A172 (cell line): ENCODE measurements around the gene KCTD1. TPM values are rescaled to one million over a fixed set of nuclear protein-coding genes. Genes with fewer than 3 reads are reported as not detected.

Source experiments
- DNase-seq: peaks from one replicate; pipeline ENCODE4 v3.0.0-alpha.2; 2015; ENCODE audit warnings: low spot score
- total RNA-seq: library from RNA; depleted of rRNA; stranded (reverse); fragments of >200 nt; shearing (Covaris generic); gene quantifications from 2 replicates; pipeline ENCODE4 v1.2.3, GENCODE V29; 2014

Gene KCTD1
- total RNA-seq, 1 experiment from 2014 or later, result 12.3 TPM

DNA sequence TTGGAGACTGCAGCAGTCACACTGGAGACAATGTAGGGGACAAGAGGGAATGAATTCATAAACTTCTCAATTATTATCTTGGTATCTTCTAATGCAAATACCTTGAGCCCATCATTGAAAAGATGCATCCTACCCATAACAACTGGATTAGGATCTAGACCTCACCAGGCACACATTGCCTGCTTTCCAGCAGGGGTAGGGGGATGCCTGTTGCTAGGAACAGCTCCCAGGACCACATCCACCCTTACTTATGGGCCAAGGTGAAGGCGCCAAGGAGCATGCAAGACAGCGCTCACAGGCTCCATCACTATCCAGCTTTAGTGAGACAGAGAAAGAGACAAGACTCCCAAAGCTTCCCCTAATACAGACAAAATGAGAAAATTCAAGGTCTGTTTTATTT is 24.4 kb downstream of the KCTD1 start:
- no peak for DNase-seq

DNA sequence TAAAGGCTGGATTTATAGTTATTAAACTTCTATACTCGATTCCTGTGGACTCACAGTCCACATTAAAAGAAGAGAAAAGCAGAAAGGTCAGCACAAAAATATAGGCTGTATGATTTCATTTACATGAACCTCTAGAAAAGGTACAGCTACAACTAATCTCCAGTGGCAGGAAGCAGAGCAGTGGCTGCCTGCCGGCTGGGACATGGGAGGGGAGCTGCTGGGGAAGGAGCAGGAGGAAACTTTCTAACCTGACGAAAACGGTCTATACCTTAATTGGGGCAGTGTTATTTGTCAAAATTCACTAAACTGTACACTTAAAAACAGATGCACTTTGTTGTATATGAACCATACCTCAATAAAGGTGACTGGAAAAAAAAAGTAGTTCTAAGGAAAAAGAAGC is 26.7 kb downstream of the KCTD1 start:
- DNase-seq, result no peak

DNA sequence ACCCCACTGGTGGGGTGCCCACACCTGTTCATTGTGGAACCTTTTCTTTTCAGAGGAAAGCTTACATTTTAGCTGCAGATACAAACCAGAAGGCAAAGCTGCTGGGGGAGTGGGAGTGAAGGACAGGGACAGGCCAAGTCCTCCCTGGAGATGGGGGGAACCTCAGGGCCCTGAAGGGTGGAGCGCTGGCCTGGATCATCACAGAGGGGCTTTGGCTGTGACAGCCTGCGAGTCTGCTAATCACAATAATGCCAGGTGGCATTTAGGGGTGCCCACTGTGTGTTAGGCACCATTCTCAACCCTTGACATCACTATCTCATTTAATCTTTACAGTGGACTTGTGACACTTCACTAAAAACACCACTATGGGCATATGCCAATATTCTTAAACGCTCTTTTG is 27.4 kb downstream of the KCTD1 start:
- DNase-seq, result no peak

DNA sequence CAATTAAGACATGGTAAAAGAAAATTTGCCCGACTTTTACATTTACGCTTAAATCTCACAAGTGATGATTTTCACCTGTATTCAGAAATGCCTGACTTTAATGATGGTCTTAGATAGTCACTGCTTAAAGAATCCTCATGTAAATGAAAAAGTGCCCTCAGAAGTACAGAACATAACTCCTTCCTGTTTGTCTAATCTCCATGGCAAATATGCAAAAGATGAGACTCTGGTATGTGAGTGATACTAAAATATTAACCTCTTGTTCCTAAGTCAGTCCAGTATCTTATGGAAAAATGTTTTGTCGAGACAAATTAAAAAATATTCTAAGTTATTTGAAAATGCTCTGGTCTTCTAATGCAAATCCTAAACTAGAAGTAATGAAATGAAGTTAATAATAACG is 29.2 kb downstream of the KCTD1 start:
- DNase-seq, result no peak

DNA sequence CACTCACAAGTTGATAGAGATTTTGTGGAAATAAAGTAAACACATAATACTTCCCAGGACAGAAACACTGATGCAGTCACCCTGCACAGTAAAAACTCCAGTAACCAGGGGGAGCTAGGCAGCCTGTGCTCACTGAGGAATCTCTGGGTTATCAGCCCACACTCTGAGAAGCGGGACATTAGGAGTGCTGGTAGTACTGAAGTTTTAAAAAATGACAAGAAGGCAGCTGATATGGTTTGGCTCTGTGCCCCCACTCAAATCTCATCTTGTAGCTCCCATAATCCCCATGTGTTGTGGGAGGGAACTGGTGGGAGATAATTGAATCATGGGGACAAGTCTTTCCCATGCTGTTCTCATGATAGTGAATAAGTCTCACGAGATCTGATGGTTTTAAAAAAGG is 31.4 kb downstream of the KCTD1 start:
- DNase-seq, result no peak

DNA sequence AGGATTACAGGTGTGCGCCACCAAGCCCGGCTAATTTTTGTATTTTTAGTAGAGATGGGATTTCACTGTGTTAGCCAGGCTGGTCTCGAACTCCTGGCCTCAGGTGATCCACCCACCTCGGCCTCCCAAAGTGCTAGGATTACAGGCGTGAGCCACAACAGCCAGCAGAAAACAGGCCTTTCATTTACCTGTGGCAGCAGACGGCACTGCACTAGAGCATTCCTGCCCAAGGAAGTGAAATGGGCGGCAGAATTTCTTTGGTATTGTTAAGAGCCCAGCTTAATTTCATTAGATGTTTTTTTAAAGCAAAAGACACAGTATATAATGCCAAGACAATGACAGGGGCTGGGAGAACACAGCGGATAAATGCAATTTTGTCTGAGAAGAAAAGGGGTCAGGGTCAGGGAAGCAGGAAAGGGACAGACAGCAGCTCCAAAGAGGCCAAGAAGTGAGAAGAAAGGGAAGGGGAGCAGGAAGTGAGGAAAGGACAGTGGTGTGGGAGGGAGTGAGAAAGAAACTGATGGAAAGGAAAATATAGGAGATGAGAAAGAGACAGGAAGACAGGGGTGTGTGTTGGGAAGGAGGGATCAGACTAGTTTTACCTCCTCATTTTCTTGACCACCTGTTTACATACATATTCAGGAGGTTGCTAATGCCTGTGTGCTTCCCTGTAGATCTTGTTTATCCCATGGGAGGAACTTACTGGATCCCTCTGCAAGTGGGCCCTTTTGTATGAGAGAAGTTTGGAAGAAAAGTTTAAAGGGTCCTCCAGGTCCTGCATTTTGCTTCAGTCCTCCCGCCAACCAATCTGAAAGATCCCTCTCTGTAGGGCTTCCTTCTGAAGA is 32.5 kb downstream of the KCTD1 start:
- no peak for DNase-seq

DNA sequence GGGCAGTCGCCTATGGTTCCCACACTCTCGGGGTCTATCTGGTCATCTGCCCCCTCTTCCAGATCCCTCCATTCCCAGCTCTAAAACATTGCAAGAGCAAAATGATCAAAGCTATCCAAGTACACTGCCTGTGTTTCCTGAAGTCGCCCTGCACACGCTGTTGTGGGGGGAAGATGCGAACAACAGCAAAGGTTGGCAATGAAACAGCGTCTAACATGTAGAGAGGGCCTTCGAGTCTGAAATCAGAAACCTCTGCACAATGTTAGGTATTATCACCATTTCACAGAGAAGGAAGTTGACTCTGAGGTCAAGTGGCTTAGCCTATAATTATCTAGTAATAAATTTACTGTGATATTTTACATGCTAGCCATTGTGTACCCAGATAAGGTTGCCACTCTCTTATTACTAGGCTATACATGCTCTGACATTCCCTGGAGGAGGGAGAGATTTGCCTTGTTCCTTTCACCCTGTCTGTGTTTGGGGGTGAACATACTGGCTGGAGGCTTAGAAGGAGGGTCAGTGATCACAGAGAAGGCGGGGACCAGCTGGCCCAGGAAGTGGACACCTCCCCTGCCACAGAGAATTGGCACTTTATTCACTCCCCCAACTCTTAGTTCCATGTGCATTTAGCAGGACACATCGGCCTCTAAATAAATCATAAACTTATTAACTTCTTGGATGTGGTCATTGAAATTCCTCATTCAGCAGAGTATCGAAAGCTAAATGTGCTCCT is 36.8 kb downstream of the KCTD1 start:
- no peak for DNase-seq

DNA sequence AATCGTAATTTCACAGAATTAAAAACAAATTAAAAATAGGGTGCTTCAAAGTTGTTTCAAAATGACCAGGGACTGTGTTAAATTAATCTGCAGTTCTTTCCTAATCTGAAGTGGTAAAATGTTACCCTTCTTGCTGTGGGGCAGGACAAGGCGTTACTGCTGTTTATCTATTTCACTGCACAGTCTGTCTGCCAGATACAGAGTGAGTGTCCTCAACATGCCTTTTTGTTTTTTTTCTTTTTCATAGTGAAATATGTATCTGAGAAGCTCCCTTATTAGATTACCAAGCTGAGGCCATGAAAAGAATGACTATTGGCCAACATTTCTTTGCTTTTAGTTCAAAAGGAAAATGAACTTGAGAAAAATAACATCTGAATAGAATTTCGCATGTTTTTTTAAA is 38.0 kb downstream of the KCTD1 start:
- DNase-seq, result no peak

DNA sequence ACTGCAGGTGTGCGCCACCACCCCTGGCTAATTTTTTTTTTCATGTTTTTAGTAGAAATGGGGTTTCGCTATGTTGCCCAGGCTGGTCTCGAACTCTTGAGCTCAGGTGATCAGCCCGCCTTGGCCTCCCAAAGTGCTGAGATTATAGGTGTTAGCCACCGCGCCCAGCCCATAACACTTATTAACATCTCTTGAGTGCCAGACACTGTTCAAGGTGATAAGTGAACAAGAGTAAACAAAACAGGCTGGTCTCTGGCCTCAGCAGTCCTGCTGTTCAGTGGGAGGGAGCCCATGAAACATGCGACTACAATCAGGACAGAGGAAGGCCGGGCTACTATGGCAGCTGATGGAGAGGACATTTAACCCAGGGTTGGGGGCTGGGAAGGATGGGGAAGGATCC is 42.3 kb downstream of the KCTD1 start:
- no peak for DNase-seq

DNA sequence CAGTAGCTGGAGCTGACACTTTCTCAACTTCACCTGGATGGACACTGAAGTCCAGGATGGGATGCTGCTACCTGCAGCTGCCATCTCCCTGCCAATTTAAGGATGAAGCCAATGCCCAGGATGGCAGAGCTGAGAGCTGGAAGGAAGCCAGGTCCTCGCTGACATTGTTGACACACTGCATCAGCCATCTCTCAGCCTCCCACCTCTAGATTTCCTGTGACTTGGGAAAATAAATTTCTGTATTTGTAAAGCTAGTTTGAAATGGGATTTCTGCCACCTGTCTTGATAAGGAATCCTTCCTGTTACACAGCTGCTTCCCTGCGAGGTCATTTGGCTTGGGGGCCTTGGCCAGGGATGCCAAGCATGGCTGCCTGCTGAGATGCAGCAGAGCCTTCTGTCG is 43.5 kb downstream of the KCTD1 start:
- DNase-seq, result no peak

DNA sequence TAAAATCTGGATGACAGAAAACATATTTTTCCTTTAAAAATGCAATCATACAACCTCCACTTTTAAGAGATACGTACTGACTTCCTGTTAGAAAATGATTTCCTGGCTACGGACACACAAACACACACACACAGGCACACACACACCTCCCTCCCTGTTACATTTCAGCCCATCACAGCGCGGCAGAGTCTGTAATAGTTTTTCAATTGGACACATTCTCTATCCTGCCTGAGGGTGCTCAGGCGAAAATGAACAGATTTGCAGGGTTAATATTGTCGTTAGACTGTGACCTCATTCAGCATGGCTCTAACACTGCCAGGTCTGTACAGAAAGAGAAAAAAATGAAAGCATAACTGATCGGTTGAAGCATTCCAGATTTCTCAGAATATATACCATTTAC is 45.0 kb downstream of the KCTD1 start:
- DNase-seq, result no peak

DNA sequence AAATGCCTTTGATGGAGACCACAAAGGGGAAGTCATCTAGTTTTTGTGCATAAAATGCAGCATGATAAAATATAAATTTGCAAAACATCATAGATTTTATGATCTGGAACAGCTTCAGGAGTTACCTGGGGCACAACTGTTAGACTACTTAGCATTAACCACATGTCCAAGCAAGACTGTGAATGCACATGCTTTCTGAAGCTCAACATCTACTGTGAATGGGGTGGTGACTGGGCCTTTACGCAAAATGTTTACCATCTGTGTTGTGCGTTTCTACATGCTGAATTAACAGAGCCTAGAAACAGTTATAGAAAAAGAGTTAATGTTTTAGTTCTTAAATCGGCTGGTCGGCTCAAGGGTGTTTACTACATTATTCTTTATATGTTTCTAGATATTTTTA is 45.5 kb downstream of the KCTD1 start:
- DNase-seq, result no peak

DNA sequence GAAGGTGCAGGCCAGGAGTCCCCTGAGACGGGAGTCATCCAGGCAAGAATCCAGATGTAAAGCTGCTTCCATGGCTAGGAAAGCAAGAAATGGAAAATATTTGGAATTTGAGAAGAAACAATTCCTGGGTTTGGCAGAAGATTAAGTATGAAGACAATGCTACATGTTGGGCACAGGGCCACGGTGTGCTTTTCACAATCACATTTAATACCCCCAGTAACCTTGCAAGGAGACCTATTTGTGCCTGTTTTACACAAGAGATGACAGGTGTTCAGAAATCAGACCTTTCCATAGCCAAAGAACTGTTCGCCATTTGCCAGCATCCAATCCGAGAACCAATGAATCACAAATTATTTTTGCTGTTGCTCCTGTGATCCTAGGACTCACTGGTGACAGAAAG is 50.5 kb downstream of the KCTD1 start:
- no peak for DNase-seq

DNA sequence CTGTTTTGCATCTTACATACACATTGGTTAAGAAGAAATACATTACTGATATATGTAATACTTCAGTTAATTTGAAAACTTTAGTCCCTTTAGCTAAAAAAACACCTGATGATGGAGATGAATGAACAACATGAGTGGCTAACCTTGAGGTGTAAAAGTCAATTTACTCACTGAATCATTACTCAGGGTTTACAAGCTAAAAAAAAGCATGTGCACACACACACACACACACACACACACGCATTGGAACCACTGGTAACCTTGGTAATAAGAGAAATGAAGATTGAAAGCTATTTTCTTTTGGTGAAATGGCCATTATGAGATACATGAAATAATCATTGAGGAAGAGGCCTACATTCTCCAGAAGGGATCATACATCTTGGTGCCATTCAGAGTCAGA is 51.8 kb downstream of the KCTD1 start:
- no peak for DNase-seq

DNA sequence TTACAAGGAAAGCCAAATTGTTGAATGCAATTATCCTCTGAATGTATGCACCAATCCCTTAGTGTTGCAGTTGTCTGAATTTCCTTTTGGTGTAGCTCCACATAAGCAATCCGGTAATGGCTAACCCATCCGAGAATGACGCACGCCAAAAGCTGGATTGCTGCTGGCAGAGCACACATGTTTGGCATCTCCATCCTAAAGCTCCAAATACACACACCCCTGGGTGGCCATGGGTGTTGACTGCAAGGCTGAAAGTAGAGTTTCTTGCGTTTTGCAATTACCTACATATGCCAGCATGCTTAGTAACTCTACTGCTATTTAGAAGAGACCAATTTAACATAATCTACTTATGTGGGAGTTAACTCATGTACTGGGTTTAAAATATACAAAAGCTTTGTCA is 53.1 kb downstream of the KCTD1 start:
- no peak for DNase-seq

DNA sequence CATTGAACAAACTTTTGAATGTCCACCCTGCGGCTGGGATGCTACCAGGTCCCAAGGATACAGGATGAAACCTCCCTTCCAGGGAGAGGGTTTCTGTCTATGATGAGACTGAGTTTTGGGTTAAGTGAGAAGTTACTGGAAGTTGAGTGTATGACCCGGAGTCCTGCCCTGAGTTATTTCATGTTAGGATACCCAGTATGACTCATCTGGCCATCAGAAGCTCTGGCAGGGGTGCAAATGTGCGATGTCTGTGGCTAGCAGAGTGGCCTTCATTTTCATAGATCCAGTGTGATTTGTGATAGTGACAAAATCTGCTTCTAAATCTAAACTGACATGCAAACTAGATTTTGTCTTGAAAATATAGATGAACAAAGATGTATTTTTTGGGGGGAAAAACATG is 55.3 kb downstream of the KCTD1 start:
- no peak for DNase-seq

DNA sequence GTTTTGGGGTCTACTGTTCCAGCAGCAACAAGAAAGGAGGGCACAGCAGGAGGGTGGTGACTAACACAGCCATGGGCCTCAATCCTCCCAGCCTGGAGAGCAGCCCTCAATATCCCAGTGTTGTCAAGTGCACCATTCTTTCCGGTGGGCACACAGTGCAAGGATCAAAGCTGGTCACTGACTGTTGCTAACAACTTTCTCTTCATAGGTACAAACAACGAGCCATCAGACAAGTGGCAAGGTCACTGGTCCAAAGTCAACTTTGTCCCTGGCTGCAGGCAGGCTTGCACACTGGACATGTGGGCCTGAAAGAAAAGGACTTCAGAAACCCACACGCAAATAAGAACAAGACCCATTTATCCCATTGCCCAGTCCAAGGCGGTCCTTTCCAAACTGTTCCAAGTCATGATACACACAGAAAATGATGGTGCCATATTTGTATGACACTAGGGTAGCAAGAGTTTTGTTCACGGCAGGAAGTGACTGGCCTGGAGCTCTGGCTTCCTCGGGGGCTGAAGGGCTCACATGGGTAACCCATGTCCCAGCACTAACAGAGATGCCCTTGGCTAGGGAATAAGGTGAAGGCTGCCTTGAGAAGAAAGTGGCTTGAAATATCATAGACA is 57.0 kb downstream of the KCTD1 start:
- no peak for DNase-seq

DNA sequence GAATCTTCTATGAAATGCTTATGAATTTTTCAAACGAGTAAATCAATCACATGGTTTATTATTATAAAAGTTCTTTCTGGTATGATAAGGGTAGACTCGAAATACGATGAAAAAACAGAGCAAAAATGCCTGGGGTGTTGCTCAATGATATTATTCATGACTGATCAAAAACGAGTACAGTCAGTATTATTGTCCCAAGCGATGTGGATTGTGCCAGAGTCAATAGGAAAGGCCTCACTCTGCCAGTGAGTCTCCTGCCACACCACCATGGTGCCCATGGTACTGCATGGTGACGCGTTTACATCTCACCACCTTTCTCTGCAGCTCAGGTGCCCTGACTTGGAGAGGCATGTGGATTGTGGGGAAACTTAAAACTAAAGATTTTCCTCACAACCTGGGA is 58.5 kb downstream of the KCTD1 start:
- DNase-seq, result no peak

DNA sequence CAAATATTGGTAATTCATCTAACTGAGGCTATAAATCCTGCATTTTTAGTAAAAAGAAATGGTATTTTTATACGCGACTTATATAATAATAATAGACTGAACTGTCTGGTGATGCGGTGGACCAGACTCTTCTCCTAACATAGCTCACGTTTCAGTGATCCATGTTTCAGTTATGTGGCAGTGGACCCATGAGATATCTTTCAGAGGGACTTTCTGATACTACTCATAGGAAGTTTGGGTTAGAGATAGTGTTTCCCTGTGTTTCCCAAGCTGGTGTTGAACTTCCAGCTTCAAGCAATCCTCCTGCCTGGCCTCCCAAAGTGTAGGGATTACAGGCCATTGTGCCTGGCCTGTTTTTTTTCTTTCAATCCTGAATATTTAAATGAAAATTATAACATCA is 59.2 kb downstream of the KCTD1 start:
- no peak for DNase-seq

DNA sequence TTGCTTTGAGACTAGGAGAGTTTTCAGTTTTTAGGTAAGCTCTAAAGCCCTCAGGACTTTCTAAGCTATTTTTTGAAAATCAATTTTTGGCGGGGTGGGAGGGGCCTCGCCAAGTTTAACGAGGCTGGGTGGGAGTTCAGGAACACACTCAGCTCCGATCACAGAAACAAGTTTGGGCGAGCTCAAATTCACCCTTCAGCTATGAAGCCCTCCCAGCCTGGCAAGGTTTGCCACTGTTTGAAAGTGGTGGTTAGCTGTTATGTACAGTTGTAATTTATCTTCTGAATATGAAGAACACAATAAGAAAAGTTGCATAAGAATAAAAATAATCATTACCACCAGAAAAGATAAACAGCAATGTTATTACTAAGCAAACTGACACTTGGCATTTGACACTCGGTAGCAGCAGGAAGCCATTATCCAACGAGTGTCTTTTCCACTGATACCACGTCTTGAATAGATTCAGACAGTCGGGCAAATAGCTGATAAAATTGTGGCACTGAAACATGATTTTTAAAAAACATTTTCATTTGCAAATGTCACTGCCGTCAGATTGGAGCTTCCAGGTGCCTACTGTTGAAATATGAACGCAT is 59.8 kb downstream of the KCTD1 start:
- DNase-seq, result no peak

DNA sequence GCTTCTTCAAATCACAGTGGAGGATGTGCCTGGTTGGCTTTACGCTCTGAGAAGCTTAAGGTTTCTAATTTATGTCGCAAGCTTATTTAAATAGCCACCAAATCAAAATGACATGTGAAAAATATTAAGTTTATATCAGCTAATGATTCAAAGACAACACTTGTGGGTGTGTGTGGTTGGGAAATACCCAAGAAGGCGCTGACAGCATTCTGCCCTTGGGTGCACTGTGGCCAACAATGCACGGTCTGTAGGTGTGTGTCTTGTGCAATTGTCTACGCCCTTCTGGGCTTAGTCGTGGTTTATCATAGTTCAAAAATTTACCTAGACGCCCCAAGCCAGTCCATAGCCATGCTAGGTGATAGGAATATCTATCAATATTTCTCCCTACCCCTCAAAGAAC is 60.9 kb downstream of the KCTD1 start:
- peak; percentile 37 for DNase-seq

DNA sequence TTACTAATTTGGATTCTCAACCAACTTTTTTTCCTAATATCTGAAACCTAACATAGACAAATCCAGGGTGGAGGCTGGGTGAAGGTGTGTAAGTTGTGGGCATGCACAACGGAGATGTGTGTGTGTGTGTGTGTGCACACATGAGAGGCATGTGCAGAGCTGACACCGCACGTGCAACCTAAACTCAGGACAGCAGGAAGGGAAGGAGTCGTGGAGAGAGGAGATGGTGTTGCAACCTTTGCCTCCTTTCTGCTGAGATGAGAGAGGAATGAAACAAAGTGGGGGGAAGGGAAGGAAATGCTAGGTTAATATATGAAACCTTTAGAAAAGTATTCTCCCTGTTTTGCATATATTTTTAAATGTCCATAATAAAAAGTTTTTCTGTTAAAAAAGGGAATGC is 64.7 kb downstream of the KCTD1 start:
- DNase-seq, result no peak

DNA sequence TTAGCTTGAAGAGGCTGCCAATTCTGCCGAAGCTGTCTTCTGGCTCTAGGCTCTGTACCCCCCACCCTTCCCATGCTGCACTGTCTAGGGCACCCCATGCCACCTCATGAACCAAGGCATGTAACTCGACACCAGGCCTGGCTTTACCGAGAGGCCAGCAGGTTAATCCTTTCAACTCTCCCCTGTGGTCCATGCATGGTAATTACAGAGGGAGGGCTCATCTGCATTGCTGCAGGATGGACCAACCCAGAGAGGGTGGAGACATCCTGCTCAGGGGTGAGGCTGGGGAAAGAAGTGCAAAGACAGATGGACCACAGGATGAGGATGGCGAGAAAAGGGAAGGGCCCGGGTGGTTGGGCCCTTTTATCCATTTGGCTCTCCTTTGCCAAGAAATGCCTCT is 65.8 kb downstream of the KCTD1 start:
- DNase-seq, result peak; percentile 71
